ENCODE results near the gene MCAT.

- TF ChIP-seq CTCF (IDR thresholded peaks at IDR 0.05) (no peak), POLR2A (IDR thresholded peaks at IDR 0.05) (no peak)
Measured at GRCh38 chr22:43164636-43165035, 21.4 kb upstream of the MCAT start.
